Measurements from ENCODE around the gene IPO5.
"Not testable (repeated sequence)": the region's sequence is repeated elsewhere in the genome, so short reads cannot be mapped to it uniquely, and the experiment has no call there.

Gene IPO5

DNA sequence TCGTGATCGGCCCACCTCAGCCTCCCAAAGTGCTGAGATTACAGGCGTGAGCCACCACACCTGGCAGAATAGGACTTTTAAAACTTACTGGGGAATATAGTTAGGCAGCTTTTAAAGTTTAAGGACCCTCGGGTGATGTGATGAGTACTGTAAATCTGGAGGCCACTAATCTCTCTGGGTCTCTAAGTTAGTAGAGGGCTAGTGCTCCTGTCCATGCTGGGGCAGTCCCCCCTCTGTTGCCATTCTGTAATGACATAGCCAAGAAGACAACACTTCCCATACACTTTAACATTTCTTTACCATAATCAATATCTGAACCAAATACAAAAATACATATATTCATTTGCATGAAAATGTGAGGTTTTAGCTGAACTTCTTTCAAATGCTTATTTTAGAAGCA lies 65.7 kb downstream of the IPO5 start:
- DNase-seq, result no peak

- no peak for DNase-seq
These were observed 66.8 kb downstream of the IPO5 start for GRCh38 chr13:98020271-98020670.

GRCh38 chr13:98022210-98022609 lies 68.7 kb downstream of the IPO5 start:
- DNase-seq, result no peak

DNA sequence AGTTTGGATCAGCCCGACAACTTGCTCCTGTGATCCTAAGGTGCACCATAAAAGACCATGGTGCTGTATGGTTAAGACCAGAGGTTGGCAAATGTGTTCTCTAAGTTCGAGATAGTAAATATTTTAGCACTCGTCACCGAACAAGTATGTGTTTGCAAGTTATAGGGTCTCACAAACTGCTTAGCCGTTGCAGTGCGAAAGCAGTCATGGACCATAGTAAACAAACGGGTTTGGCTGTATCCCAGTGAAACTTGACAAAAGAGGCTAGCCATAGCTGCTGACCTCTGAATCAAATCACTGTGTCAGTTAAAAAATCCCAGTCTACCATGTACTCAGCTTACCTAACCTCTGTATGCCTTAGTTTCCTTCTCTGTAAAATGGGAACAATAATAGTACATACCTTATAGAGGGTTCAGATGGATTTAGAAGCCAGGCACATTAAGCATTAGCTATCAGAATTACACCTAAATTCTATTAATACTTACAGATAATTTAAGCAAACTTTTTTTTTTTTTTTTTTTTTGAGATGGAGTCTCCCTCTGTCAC lies 72.1 kb downstream of the IPO5 start:
- DNase-seq, result no peak

DNA sequence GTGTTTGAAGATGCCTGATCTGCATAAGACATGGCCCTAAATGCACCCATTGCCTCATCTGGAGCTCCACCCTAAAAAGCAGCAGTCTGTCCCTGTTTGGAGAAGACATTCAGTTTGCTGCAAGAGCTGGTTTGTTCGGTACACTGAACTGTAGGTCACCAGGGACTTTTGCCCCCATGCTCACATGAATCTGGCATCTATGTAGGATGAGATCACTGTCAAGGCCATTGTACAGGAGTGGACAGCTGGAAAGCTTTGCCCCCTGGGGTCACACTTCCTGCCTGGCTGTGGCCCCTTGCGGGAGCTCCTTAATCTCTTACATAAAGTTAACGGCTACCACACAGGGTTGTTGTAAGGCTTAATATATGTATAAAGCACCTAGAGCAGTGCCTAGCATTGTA lies 73.0 kb downstream of the IPO5 start:
- no peak for DNase-seq

- no peak for DNase-seq
These were observed 78.7 kb downstream of the IPO5 start for GRCh38 chr13:98032168-98032567.

GRCh38 chr13:98033277-98034247 lies 80.1 kb downstream of the IPO5 start:
- DNase-seq, result no peak

- no peak for DNase-seq
These were observed 81.9 kb downstream of the IPO5 start for GRCh38 chr13:98035373-98035772.

- DNase-seq, result not testable (repeated sequence)
These were observed 83.3 kb downstream of the IPO5 start for GRCh38 chr13:98036564-98037302.

DNA sequence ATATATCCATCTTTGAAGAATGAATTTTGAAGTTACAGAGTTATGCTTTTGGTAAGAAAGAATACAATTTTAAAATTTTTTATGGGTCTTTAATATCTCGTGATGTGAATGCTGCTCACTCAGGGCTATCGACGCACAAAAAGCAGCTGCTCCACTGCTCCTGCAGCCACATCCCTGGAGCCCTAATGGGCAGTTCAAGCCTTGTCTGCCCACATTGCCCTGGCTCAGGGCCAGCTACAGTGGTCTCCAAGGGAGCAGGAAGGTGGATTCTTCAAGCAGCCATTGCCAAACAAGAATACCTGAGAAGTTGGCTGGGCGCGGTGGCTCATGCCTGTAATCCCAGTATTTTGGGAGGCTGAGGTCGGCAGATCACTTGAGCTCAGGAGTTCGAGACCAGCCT lies 85.8 kb downstream of the IPO5 start:
- no peak for DNase-seq

DNA sequence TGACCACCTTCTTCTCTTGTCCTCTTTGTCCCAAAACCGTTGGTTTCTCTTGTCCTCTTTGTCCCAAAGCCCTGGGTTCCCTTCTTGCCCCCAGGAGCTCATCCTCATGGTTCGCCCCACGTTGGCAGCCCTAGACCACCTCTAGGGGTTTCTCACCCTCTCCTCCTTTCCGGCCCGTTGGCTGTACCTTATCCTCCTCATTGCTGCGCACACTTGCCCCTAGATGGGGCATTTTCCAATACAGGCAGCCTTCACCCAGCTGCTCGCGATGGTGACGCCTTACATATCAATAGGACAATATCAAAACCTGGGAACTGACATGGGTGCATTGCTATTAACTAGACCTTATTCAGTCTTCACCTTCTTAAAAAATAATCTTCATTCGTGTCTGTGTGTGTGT lies 86.5 kb downstream of the IPO5 start:
- DNase-seq, result no peak

DNA sequence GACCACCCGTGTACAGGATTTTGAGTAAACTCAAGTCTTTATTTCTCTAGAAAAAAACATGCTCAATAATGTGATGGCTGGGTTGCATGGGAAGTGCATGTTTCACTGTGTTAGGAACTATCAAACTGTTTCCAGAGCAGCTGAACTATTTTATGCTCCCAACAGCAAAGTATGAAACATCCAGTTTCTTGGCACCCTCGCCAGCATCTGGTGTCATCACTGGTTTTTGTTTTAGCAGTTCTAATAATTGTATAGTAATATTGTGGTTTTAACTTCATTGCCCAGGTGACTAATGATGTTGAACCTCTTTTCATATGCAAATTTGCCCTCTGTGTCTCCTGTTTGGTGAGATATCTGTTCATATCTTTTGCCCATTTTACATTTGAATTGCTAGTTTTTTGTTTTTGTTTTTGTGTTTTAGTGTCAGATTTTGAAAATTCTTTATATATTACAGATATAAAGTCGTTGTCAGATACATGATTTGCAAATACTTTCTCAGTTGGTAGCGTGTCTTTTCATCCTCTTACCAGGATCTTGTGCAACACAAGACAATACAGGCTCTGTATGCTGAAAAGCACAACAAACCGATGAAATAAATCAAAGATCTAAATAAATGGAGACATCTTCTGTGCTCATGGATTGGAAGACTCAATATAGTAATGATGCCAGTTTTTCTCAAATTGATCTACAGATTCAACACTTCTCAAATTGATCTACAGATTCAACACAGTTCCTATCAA lies 87.8 kb downstream of the IPO5 start:
- DNase-seq, result no peak

DNA sequence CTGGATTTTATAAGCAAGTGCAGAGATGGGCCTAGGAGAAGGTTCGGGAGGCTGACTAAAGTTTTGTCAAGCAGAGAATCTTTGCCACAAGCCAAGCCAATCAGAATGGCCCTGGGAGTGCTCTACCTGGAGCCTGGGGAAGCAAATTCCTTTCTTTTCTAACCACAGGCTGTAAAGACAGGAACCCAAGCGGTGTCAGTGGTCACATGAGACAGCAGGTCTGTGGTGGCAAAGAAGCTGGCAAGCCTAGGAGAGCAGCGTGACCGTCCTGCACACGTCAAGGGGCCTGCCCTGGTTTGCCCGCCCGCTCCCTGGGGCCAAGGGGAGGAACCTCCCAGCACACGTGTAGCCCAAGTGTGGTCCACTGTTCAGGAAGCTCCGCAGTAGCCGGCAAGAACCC lies 90.8 kb downstream of the IPO5 start:
- no peak for DNase-seq

DNA sequence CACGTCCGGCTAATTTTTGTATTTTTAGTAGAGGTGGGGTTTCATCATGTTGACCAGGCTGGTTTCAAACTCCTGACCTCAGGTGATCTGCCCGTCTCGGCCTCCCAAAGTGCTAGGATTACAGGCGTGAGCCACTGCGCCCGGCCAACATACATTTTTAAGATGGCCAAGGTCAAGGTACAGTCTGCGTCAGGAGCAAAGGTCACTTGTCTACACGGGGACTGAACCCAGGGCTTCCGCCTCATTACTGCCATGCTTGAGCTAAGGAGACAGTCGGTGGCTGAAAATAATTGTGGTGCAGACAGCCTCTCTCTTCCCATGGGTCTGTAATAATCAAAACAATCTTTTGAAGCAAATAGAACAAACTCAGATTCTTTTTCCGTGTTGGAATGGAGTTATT lies 94.3 kb downstream of the IPO5 start:
- not testable (repeated sequence) for DNase-seq

- no peak for DNase-seq
These were observed 94.8 kb downstream of the IPO5 start for GRCh38 chr13:98048265-98048664.

DNA sequence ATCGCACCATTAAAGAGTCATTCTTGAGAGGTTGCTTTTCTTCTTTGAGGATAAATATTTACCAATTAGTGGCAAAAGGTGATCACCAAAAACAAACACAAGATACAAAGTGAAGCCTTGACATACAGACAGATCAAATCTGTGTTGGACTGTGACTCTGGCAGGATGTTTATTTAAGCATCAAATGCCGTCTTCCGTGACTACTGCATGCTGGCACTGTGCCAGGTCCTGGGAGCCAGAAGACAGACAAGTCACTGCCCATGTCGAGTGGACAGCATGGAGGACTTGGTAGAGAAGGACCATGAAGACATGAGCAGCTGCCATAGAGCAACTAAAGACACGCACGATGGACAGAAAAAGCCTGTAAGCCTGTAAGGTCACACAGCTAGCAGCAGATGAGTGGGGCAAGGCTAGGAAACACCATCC lies 96.6 kb downstream of the IPO5 start:
- DNase-seq, result no peak

DNA sequence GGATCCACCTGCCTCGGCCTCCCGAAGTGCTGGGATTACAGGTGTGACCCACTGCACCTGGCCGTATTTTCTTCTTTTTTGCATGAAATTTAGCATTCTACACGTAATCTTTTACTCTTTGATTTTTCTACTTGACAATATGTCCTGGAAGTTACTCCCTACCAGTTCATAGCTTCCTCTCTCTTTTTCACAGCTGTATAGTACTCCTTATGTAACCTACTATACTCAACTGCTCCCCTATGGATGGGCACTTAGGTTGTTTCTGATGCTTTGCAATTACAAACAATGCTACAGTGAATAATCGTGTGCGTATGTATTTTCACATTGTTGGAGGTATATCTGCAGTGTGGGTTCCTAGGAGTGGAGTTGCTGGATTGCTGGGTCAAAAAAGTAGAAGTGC lies 98.9 kb downstream of the IPO5 start:
- DNase-seq, result no peak

DNA sequence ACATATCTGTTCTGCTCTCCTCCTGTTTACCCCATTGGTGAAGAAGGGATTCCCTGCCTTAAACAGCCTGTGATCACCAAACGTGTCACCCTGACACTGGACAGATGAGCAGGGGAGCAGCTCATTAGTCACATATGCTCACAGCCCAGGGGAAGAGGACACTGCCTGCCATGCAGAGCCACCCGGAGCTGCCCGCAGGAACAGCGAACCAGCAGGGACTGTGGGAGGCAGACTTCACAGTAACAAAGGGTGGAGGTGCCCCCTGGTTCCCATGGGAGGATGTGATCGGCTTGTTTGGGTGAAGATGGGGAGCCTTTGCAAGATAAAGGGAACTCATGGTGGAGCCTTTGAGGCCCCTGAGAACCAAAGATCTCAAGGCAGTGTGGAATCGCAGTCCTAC lies 100.8 kb downstream of the IPO5 start:
- no peak for DNase-seq

DNA sequence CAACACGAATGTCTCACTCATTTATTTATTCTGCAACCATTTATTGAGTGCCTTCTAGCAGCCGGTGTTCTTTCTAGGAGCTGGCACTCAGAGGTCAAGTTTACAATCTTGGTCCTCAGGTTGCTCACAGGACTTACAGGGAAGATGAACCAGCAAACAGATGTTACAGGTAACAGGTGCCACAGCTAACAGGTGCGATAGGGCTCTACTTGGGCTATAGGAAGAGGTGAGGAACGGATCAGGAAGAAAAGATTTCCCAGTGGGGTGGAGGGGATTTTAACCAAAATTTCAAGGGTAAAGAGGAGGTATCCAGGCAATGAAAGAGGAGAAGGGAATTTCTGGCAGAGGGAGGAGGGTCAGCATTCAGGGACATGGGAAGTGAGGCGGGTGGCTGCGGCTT lies 102.1 kb downstream of the IPO5 start:
- no peak for DNase-seq

DNA sequence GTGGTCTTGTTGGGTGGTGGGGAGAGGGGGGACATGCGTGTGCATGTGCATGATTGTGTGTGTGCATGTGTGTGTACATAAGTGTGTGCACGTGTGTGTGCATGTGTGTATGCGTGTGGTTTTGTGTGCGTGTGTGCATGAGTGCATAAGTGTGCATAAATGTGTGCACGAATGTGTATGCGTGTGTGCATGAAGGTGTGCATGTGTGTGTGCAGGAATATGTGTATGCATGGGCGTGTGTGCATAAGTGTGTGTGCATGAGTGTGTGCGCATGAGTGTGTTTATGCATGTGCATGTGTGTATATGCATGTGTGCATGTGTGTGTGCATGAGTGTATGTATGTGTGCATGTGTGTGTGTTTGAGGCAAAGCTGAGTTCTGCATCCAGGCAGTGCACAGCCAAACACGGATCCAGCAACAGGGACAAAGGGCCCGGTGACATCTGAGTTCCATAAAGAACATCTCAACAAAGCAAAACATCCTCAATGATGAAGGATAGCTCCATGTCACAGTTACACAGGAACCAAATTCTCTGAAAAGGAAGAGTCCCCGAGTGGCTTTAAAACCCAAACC lies 103.5 kb downstream of the IPO5 start:
- no peak for DNase-seq

GRCh38 chr13:98059276-98059675 lies 105.8 kb downstream of the IPO5 start:
- no peak for DNase-seq

DNA sequence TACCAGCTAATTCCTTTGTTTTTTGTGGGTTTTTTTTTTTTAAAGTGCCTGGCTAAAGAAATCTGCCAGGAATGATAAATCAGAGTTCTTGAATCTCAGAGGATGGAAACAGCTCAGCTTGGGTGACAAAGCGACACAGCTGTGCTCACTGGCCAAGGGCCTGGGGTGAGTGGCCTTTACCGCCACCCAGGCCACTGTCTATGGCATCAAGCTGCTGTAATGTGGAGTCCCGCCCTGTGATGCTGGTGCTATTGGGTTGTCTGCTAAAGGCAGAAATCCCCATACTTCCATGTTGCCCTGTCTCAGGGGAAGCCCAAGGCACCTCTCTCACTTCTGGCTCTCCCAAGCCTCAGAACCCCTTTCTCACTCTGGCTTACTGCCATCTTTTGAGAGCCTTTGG lies 106.8 kb downstream of the IPO5 start:
- DNase-seq, result no peak

- no peak for DNase-seq
These were observed 112.0 kb downstream of the IPO5 start for GRCh38 chr13:98065468-98065867.
